Measurements from ENCODE around the gene PCDHGC4. TPM values are rescaled to one million over a fixed set of nuclear protein-coding genes. Genes with fewer than 3 reads are reported as not detected.

PCDHGC4 gene
- total and polyA plus RNA-seq, 2 of the 8 experiments (the other 6 are each of a cell fraction or from before 2014, with no cell fraction given): 2.1 to 2.4 TPM

DNA sequence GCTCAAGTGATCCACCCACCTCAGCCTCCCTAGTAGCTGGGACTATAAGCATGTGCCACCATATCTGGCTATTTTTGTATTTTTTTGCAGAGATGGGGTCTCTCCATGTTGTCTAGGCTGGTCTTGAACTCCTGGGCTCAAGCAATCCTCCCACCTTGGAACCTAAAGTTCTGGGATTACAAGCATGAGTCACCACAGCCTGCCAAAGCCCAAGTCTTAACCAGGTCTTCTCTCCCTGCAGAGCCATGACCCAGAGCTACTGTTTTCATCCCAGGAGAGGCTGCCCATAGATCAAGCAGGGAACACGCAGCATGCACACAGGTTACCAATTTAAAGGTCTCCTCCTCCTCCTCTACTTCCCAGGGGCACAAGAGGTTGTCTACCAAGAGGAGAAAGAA is 33.8 kb downstream of the PCDHGC4 start:
- H2AFZ ChIP-seq (ENCODE audit: low read length): no peak overlapping the region
- no peak overlapping the region for H3K56ac ChIP-seq (replicated peaks; ENCODE audit: insufficient read length, low read depth, low read length)
- no peak overlapping the region for H3K4ac ChIP-seq (replicated peaks; ENCODE audit: insufficient read length, low read depth, low read length)
- H3K36me3 ChIP-seq (ENCODE audit: control insufficient read depth in 2 of 4, insufficient read depth in 4 of 4, low read length in 3 of 4): peaks cover 12 to 39% (median 29%) of the 10 kb centered on the region in 4 experiments
- H2BK15ac ChIP-seq (ENCODE audit: low read length): no peak overlapping the region
- H3K9ac ChIP-seq (replicated peaks in 1 of 4; ENCODE audit: extremely low read depth in 1 of 4, low read depth in 3 of 4, low read length in 3 of 4): no peak overlapping the region
- no peak overlapping the region for H3K23ac ChIP-seq (ENCODE audit: insufficient read length)
- POLR2A ChIA-PET (ENCODE audit: partially characterized antibody): interaction anchor here (0.6 kb wide), 1 partner anchor 163 kb away, joined by 3 read pairs; no protein-coding TSS in a partner anchor
- peaks cover 5% of the 10 kb centered on the region; the same call in 1 of the 2 replicates for H3K23me2 ChIP-seq (ENCODE audit: low read depth, low read length)
- no peaks in the 10 kb centered on the region for H3K79me1 ChIP-seq (ENCODE audit: low read depth, low read length)
- no peaks in the 10 kb centered on the region for H3K27me3 ChIP-seq (replicated peaks in 1 of 4; ENCODE audit: control insufficient read depth in 3 of 4, extremely low read depth in 1 of 4, insufficient read depth in 3 of 4, low read length in 3 of 4)
- H4K91ac ChIP-seq (replicated peaks; ENCODE audit: insufficient read length, low read length): no peak overlapping the region
- H2BK120ac ChIP-seq (replicated peaks; ENCODE audit: low read depth, low read length): no peak overlapping the region
- no peak overlapping the region for H3K4me2 ChIP-seq (ENCODE audit: insufficient read depth in 1 of 2, low read depth in 2 of 2, low read length in 2 of 2)
- no peaks in the 10 kb centered on the region for H3K79me2 ChIP-seq (ENCODE audit: control insufficient read depth in 1 of 2, insufficient read depth in 2 of 2, low read length in 2 of 2)
- H2AK5ac ChIP-seq (ENCODE audit: low read depth, low read length): no peak overlapping the region
- FAIRE-seq (no peak), DNase-seq (ENCODE audit: low read depth in 1 of 2, low spot score in 2 of 2) (no peak)
- no peak overlapping the region for H2BK5ac ChIP-seq (ENCODE audit: low read depth, low read length)
- WGBS, 2 experiments (ENCODE audit: extremely low coverage in 1 of 2, insufficient coverage in 1 of 2, insufficient read length in 1 of 2, insufficient replicate concordance in 2 of 2, low coverage in 1 of 2, low lambda C conversion rate in 2 of 2, missing lambda C conversion rate in 1 of 2): 88% methylated on average over 1 of the region's 1 CpG; no CpG with 5 or more reads in 1 of the 2 experiments
- H3K27ac ChIP-seq (ENCODE audit: low read depth, low read length): no peak overlapping the region
- H3K4me3 ChIP-seq (ENCODE audit: extremely low read depth in 1 of 4, insufficient read depth in 2 of 4, low read depth in 3 of 4, low read length in 4 of 4): no peak overlapping the region
- H4K5ac ChIP-seq (ENCODE audit: insufficient read length, low read depth, low read length): no peak overlapping the region
- H2BK20ac ChIP-seq (ENCODE audit: low read length): no peak overlapping the region
- H3K4me1 ChIP-seq (replicated peaks in 1 of 4; ENCODE audit: control insufficient read depth in 3 of 4, insufficient read depth in 4 of 4, low read length in 3 of 4): peaks cover 3 to 16% (median 8%) of the 10 kb centered on the region in 4 experiments
- CTCF ChIA-PET (ENCODE audit: partially characterized antibody): interaction anchor here (0.6 to 50.9 kb wide), 10 partner anchors 11 to 310 kb away, joined by 3 to 1236 read pairs (median 5); partner anchors contain the start of genes PCDHGA10, PCDHGA11, PCDHGA9 and PCDHGB6
- H4K20me1 ChIP-seq (replicated peaks in 1 of 2; ENCODE audit: control insufficient read depth in 1 of 2, insufficient read depth in 2 of 2, low read length in 2 of 2): no peaks in the 10 kb centered on the region
- H3K18ac ChIP-seq (ENCODE audit: extremely low read depth, low read length): no peak overlapping the region
- no peak overlapping the region for H3K14ac ChIP-seq (ENCODE audit: insufficient read length)
- TF ChIP-seq CREB1 (IDR thresholded peaks at IDR 0.05) (no peak), SIRT6 (IDR thresholded peaks at IDR 0.05; ENCODE audit: low read length) (no peak), RFX5 (IDR thresholded peaks at IDR 0.05; ENCODE audit: borderline replicate concordance, low read depth, low read length) (no peak), POU5F1 (IDR thresholded peaks at IDR 0.05; ENCODE audit: low read depth, low read length) (no peak), NANOG (IDR thresholded peaks at IDR 0.05; ENCODE audit: insufficient read depth, low read depth, low read length, poor library complexity, severe bottlenecking) (no peak), EP300 (IDR thresholded peaks at IDR 0.05; ENCODE audit: borderline replicate concordance in 1 of 2, low read depth in 2 of 2, low read length in 2 of 2) (no peak), KDM4A (IDR thresholded peaks at IDR 0.05; ENCODE audit: low read depth, low read length, severe bottlenecking) (no peak), RBBP5 (IDR thresholded peaks at IDR 0.05; ENCODE audit: borderline replicate concordance, low read depth, low read length) (no peak)
- H3K9me3 ChIP-seq (ENCODE audit: insufficient read depth in 2 of 2, low read depth in 1 of 2, low read length in 1 of 2): no peaks in the 10 kb centered on the region
- no peak overlapping the region for H2BK12ac ChIP-seq (ENCODE audit: low read depth, low read length)
- no peak overlapping the region for H4K8ac ChIP-seq (ENCODE audit: extremely low read depth, insufficient read depth, low read length)
